Esophagus muscularis mucosa (tissue), 4 donors: ENCODE results near the gene TMEM63B. TPM values are rescaled to one million over a fixed set of nuclear protein-coding genes. Genes with fewer than 3 reads are reported as not detected.

ENCODE experiments used
- DNase-seq: peaks from one replicate; pipeline ENCODE4 v3.0.0-alpha.2; 2017; ENCODE audit errors: extremely low spot score
- H3K27ac ChIP-seq, 4 donors: fragments of 200-600 bp; sonication (generic); replicated peaks in 1 of 4; 1 replicate in 3 of 4; 2 replicates in 1 of 4; pipeline ENCODE4 v1.5.1; 2016 to 2019; ENCODE audit warnings: mild to moderate bottlenecking in 1 of 4
- H3K27me3 ChIP-seq, 4 donors: fragments of 200-600 bp; sonication (generic); one replicate each; pipeline versions ENCODE4 v1.5.1 to v1.6.0; 2016 to 2019
- H3K36me3 ChIP-seq, 4 donors: fragments of 200-600 bp; sonication (generic); one replicate each; pipeline ENCODE4 v1.5.1; 2016 to 2019
- H3K4me1 ChIP-seq, 4 donors: fragments of 200-600 bp; sonication (generic); one replicate each; pipeline ENCODE4 v1.5.1; 2016 to 2019
- H3K4me3 ChIP-seq, 4 donors: fragments of 200-600 bp; sonication (generic); 1 replicate in 2 of 4; 2 replicates in 2 of 4; pipeline ENCODE4 v1.5.1; 2016 to 2019; ENCODE audit warnings: mild to moderate bottlenecking in 4 of 4, moderate library complexity in 1 of 4
- H3K9me3 ChIP-seq, 4 donors: fragments of 200-600 bp; sonication (generic); 1 replicate in 3 of 4; 2 replicates in 1 of 4; pipeline ENCODE4 v1.5.1; 2016 to 2019
- EP300 ChIP-seq: sonication (generic); formaldehyde crosslinking; IDR thresholded peaks from one replicate; pipeline ENCODE4 v1.6.1; 2017; ENCODE audit warnings: antibody characterized with exemption
- POLR2A ChIP-seq: fragments of 450-650 bp; IDR thresholded peaks from one replicate; pipeline ENCODE4 v1.6.1; 2017; ENCODE audit warnings: antibody characterized with exemption, moderate library complexity, mild to moderate bottlenecking, low read depth
- POLR2AphosphoS5 ChIP-seq, 2 donors: sonication (generic); formaldehyde crosslinking; IDR thresholded peaks; one replicate each; pipeline ENCODE4 v1.6.1; 2017; ENCODE audit warnings: antibody characterized with exemption in 2 of 2
- WGBS: methylation state at CpG from one replicate; pipeline ENCODE4 v1.1.5; 2018; 5-methylcytosine and 5-hydroxymethylcytosine counted together
- intact Hi-C: fragments of 100-400 bp; cut with DNase I; formaldehyde crosslinking; loops from one replicate; pipeline ENCODE4 v1.15.1; 2023
- total RNA-seq, 4 donors: library from RNA; depleted of rRNA; stranded (reverse); fragments of >200 nt; gene quantifications; one replicate each; pipeline versions ENCODE4 v1.1.0 to v1.2.1, GENCODE V29; 2016
- TF ChIP-seq, protein P1 (sequence below), 3 experiments: fragments of 200-600 bp in 2 of 3; fragments of 450-650 bp in 1 of 3; sonication (generic) in 2 of 3; IDR thresholded peaks; one replicate each; pipeline ENCODE4 v1.5.1; 2017 to 2019; ENCODE audit warnings: antibody characterized with exemption in 3 of 3, mild to moderate bottlenecking in 2 of 3, moderate library complexity in 1 of 3

TMEM63B gene
- total RNA-seq, 4 donors from 2014 or later: 18.2 to 31.1 (median 23.3) TPM

DNA sequence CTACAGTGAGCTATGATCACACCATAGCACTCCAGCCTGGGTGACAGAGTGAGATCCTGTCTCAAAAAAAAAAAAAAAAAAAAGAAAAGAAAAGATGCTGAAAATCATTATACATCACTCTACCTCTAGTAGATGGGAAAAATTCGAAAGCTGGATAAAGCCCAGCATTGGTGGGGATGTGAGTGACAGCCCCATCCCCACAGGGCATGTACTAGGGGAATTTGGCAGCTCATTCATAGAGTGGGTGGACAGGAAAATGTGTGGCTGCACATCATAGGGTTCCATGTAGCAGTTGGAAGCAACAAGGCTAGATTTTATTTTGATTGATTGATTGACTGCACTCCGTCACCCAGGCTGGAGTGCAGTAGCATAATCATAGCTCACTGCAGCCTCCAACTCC is 42.1 kb upstream of the TMEM63B start:
- Histone ChIP-seq H3K27ac (no peak overlapping the region), H3K4me1 (peaks cover 0 to 7% (median 5%) of the 10 kb centered on the region in 4 donors), H3K36me3 (peaks cover 0 to 5% (median 2%) of the 10 kb centered on the region in 4 donors), H3K4me3 (no peak overlapping the region), H3K9me3 (no peaks in the 10 kb centered on the region), H3K27me3 (no peaks in the 10 kb centered on the region)
- WGBS: 79% methylated on average over 2 of the region's 2 CpGs
- intact Hi-C loops: no loop called here
- TF ChIP-seq EP300 (no peak), POLR2AphosphoS5 (IDR thresholded peaks at IDR 0.05) (no peak), POLR2A (no peak)
- TF ChIP-seq, protein P1, sequence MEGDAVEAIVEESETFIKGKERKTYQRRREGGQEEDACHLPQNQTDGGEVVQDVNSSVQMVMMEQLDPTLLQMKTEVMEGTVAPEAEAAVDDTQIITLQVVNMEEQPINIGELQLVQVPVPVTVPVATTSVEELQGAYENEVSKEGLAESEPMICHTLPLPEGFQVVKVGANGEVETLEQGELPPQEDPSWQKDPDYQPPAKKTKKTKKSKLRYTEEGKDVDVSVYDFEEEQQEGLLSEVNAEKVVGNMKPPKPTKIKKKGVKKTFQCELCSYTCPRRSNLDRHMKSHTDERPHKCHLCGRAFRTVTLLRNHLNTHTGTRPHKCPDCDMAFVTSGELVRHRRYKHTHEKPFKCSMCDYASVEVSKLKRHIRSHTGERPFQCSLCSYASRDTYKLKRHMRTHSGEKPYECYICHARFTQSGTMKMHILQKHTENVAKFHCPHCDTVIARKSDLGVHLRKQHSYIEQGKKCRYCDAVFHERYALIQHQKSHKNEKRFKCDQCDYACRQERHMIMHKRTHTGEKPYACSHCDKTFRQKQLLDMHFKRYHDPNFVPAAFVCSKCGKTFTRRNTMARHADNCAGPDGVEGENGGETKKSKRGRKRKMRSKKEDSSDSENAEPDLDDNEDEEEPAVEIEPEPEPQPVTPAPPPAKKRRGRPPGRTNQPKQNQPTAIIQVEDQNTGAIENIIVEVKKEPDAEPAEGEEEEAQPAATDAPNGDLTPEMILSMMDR (IDR thresholded peaks at IDR 0.05): no peak
- no peak for DNase-seq

DNA sequence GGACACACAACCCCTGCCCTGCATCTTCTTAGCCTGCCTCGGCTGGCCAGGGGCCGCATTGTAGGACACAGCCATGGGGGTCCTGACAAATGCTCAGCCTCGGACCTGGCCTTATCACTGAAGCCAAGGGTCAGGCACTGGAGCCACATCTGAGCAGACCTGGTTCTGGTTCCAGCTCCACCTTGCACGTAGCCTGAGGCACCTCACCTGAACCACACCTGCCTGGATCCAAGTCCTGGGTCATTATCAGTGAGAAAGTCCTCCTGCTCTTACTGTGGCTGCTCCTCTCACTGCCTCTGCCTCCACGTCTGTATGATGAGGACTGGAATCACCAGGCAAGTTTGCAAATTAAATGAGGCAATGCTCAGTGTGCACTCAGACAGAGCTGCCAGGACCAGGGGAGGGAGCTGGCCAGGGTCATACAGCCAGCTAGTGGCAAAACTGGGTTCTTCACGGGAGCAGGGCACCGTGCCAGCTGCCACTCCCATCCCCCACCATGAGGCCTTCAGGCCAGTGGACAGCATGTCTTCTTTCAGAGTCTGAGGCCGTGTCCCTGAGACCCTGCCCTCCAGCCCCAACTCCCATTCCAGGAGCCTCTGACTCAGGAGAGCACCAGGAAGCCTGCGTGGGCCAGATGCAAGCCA is 40.3 kb upstream of the TMEM63B start:
- TF ChIP-seq POLR2AphosphoS5 (IDR thresholded peaks at IDR 0.05) (no peak), EP300 (no peak), POLR2A (no peak)
- TF ChIP-seq, protein P1 (IDR thresholded peaks at IDR 0.05): no peak
- no peak for DNase-seq
- 67% methylated on average over 9 of the region's 9 CpGs for WGBS
- H3K27ac ChIP-seq: no peak overlapping the region
- intact Hi-C loops: no loop called here
- no peak overlapping the region for H3K4me3 ChIP-seq
- no peaks in the 10 kb centered on the region for H3K27me3 ChIP-seq
- H3K36me3 ChIP-seq: peaks cover 0 to 5% (median 2%) of the 10 kb centered on the region in 4 donors
- H3K4me1 ChIP-seq: peaks cover 0 to 7% (median 5%) of the 10 kb centered on the region in 4 donors
- no peaks in the 10 kb centered on the region for H3K9me3 ChIP-seq

DNA sequence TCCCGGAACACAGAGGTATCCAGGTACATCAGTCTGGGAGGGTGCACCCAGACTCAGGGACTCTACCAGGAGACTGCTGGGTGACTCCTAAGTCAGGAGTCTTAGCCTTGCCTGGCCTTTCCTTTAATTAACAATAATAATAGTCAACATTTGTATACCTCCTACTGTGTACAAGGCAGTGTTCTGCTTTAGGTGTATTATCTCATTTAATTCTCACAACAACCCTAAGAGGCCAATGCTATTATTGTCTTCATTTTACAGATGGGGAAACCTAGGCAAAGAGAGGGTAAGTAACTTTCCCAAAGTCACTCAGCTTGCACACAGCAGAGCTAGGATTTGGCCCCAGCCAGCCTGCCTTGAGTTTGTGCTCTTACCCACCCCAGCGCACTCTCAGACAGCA is 39.7 kb upstream of the TMEM63B start:
- H3K9me3 ChIP-seq: no peaks in the 10 kb centered on the region
- peaks cover 0 to 5% (median 2%) of the 10 kb centered on the region in 4 donors for H3K36me3 ChIP-seq
- H3K27ac ChIP-seq: no peak overlapping the region
- intact Hi-C loops: no loop called here
- no peak for DNase-seq
- H3K4me3 ChIP-seq: no peak overlapping the region
- WGBS: 93% methylated on average over 2 of the region's 2 CpGs
- no peaks in the 10 kb centered on the region for H3K27me3 ChIP-seq
- H3K4me1 ChIP-seq: peaks cover 0 to 7% (median 5%) of the 10 kb centered on the region in 4 donors
- TF ChIP-seq, protein P1 (IDR thresholded peaks at IDR 0.05): no peak
- no peak for TF ChIP-seq POLR2A
- TF ChIP-seq POLR2AphosphoS5 (IDR thresholded peaks at IDR 0.05): no peak
- TF ChIP-seq EP300: no peak

DNA sequence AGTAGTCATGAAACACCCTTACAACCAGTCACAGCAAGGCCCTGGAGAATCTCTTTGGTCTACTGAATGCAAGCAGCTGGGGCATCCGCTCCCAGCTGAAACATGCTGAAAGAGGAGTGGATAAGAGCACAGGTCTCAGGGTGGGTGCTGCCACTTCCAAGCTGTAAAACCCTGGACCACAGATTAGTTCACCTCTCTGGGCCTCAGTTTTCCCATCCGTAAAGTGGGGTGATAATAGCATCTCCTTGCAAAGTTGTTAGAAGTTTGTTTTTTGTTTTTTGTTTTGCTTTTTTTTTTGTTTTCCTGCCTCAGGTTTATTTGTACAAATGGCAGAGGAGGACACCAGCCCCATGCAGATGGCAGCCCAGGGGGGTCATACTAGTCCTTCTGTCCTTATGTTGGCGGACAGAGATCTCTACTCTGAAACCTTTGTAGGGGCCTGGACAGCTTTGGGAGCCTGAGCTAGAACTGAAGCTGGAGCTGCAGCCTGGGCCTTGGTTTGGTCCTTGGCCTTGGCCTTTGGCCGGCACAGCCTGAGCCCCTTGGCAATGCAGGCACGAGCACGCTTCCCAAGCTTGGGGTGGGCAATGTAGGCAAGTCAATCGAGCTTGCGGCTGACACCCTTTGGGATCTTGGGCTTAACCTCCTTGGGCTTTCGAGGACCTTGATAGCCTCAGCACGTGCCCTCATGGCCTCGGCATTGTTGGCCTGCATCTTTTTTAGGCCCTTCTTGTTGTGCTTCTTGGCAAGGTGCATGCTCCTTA is 38.3 kb upstream of the TMEM63B start:
- 98% methylated on average over 8 of the region's 11 CpGs for WGBS
- Histone ChIP-seq H3K36me3 (peaks cover 0 to 5% (median 3%) of the 10 kb centered on the region in 4 donors), H3K9me3 (no peaks in the 10 kb centered on the region), H3K4me3 (no peak overlapping the region), H3K27me3 (no peaks in the 10 kb centered on the region), H3K4me1 (peaks cover 0 to 7% (median 3%) of the 10 kb centered on the region in 4 donors), H3K27ac (no peak overlapping the region)
- TF ChIP-seq, protein P1 (IDR thresholded peaks at IDR 0.05): no peak
- no peak for TF ChIP-seq POLR2AphosphoS5 (IDR thresholded peaks at IDR 0.05)
- TF ChIP-seq EP300: no peak
- TF ChIP-seq POLR2A: no peak
- intact Hi-C loops: no loop called here
- no peak for DNase-seq
